Epithelial cell of esophagus (primary cell): ENCODE results near the gene IER3IP1.
"Not testable (repeated sequence)": the region's sequence is repeated elsewhere in the genome, so short reads cannot be mapped to it uniquely, and the experiment has no call there.

Source experiments
- DNase-seq: peaks from one replicate; pipeline ENCODE4 v3.0.0; 2010; ENCODE audit warnings: low read depth
- H3K4me3 ChIP-seq: 2 replicates; pipeline ENCODE4 v1.5.1; 2011; ENCODE audit warnings: mild to moderate bottlenecking, low read length, control low read depth
- TF ChIP-seq, protein P1 (sequence below): IDR thresholded peaks from 2 replicates; pipeline ENCODE4 v1.5.1; 2011; ENCODE audit warnings: low read depth, mild to moderate bottlenecking, low read length, control low read depth, inconsistent platforms; ENCODE audit not compliant: insufficient read depth; ENCODE audit errors: missing control alignments

Gene IER3IP1

DNA sequence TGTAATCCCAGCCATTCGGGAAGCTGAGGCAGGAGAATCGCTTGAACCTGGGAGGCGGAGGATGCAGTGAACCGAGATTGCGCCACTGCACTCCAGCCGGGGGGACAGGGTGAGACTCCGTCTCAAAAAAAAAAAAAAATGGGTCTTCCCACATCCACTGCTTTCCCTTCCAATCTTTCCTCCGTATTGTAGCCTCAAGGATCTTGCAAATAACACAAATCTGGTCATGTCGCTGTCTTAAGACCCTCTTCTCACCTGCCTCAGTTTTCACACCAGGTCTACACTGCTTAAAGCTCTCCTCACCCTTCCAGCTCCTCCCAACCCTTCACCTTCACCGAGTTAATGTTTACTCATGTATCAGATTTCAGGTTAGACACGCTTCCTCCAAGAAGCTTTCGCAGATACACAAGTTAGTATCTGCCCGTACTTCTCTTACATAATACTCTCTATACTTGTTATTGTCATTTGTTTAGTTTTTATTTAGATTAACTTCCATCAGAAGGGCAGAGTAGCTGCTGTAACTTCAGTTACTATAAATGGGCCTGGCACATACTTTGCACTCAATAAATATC, 1.5 kb downstream of the IER3IP1 start:
- DNase-seq: peak; percentile 87
- H3K4me3 ChIP-seq: peak overlapping the region; percentile 88
- TF ChIP-seq, protein P1, sequence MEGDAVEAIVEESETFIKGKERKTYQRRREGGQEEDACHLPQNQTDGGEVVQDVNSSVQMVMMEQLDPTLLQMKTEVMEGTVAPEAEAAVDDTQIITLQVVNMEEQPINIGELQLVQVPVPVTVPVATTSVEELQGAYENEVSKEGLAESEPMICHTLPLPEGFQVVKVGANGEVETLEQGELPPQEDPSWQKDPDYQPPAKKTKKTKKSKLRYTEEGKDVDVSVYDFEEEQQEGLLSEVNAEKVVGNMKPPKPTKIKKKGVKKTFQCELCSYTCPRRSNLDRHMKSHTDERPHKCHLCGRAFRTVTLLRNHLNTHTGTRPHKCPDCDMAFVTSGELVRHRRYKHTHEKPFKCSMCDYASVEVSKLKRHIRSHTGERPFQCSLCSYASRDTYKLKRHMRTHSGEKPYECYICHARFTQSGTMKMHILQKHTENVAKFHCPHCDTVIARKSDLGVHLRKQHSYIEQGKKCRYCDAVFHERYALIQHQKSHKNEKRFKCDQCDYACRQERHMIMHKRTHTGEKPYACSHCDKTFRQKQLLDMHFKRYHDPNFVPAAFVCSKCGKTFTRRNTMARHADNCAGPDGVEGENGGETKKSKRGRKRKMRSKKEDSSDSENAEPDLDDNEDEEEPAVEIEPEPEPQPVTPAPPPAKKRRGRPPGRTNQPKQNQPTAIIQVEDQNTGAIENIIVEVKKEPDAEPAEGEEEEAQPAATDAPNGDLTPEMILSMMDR: no peak

DNA sequence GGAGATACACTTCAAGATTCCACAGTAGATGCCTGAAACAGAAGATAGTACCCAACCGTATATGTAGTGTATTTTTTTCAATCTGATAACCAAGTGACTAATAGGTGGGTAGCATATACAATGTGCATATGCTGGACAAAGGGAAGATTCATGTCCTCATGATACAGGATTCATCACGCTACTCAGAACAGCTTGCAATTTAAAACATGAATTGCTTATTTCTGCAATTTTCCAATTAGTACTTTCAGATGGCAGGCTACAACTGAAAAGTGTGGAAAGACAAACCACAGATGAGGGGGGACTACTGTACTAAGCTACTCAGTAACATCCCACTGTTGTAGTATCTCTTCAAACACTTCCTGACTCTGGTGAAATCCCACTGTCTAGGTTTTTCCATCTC, 3.7 kb downstream of the IER3IP1 start:
- no peak for DNase-seq
- TF ChIP-seq, protein P1: no peak
- no peak overlapping the region for H3K4me3 ChIP-seq

DNA sequence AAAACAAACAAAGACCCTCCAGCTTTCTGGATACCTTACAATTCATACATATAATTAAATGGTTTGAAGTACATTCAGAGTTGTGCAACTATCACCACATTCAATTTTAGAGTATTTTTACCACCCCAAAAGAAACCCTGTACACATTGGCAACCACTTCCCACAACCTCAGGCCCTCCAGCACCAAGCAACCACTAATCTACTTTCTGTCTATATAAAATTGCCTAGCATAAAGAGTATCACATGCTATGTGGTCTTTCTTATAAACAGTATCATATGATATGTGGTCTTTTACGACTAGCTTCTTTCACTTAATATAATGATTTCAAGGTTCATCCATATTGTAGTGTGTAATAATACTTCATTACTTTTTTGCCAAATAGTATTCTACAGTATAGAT, 7.3 kb downstream of the IER3IP1 start:
- H3K4me3 ChIP-seq: no peak overlapping the region
- DNase-seq: no peak
- TF ChIP-seq, protein P1: no peak

DNA sequence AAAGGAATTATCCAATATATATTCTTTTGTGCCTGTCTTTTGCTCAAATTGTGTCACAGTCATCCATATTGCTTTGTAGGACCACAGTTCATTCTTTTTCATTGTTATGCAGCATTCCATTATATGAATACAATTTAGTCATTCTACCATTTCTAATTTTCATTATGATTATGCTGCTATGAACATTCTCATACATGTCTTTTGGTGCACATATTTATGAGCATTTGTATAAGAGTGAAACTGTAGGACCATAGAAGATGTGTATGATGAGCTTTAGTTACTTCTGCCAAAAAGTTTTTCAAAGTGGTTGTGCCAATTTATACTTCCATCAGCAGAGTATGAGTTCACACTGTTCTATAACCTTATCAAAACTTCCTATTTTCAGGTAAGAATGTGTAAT, 7.7 kb downstream of the IER3IP1 start:
- TF ChIP-seq, protein P1: no peak
- H3K4me3 ChIP-seq: no peak overlapping the region
- DNase-seq: no peak

DNA sequence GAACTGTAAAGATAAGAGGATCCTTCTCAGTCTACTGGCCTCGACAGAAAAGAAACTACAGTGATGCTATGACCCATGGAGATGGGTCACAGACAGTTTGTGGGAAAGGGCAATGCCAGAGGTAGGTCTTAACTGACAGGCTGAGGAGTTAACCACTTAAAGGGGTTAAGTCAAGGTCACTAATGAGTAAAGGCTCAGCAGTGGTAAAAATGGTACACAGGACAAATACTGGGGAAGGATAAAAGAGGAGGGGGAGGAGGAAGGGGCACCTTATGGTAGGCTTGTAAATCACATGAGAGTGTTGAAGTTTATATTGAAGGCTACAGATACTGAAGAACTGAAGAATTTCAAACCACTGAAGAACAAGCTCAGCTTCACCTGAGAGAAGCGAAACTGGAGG, 9.9 kb downstream of the IER3IP1 start:
- TF ChIP-seq, protein P1: no peak
- H3K4me3 ChIP-seq: no peak overlapping the region

DNA sequence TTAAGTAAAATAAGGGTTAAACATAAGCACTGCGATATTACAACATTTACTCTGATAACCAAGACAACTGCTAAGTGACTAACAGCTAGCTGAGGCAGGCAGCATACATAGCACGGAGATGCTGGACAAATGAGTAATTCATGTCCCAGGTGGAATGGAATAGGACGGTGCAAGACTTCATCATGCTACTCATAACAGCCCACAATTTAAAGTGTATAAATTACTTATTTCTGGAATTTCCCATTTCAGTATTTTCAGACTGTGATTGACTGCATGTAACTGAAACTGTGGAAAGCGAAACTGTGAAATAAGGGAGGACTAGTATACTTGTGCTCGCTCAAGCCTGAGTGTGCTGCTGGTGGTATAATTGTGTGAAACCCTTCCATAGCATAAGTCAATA, 12.9 kb downstream of the IER3IP1 start:
- TF ChIP-seq, protein P1: no peak
- peak; percentile 82 for DNase-seq
- no peak overlapping the region for H3K4me3 ChIP-seq

More for the DNA sequence above, 9.9 kb downstream of the IER3IP1 start:
- DNase-seq: no peak

DNA sequence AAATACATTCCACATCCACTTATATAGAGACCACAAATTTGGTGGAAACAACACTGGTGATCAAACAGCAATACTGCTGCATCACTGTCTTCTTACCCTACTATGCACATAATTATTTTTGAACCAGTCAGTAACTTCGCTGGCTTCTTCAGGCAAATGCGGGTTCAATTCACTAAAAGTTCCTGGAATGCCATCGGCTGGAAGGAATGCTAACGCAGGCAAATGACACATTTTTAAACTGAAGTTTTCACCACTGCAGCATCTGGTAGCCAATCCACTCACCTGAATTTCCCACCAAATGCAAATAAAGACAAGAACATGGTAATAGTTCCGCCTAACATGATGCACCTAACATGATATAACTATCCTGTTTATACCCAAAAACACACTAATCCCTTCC, 15.9 kb downstream of the IER3IP1 start:
- H3K4me3 ChIP-seq: no peak overlapping the region
- no peak for DNase-seq
- TF ChIP-seq, protein P1: no peak

DNA sequence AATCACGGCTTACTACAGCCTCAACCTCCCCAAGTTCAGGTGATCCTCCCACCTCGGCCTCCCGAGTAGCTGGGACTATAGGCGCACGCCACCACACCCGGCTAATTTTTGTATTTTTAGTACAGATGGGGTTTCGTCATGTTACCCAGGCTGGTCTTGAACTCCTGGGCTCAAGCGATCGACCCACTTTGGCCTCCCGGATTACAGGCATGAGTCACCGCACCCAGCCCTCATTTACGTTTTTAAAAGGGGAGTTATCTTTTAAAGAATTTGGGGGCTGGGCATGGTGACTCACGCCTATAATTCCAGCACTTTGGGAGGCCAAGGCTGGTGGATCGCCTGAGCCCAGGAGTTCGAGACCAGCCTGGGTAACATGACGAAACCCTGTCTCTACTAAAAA, 17.8 kb downstream of the IER3IP1 start:
- H3K4me3 ChIP-seq, DNase-seq: not testable (repeated sequence)
